ENCODE measurements around the gene ARHGAP1.

DNA sequence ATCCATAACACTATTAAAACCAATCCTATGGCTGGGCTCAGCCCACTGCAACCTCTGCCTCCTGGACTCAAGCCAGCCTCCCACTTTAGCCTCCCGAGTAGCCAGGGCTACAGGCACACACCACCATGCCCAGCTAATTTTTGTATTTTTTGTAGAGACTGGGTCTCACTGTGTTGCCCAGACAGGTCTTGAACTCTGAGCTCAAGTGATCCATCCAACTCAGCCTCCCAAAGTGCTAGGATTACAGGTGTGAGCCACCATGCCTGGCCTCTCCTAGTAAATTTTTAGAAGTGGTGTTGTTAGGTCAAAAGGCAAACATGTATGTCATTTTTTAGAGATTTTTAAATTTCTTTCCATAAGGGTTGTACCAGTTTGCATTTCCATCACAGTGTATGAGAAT is 32.8 kb upstream of the ARHGAP1 start:
- TF ChIP-seq, protein P1, sequence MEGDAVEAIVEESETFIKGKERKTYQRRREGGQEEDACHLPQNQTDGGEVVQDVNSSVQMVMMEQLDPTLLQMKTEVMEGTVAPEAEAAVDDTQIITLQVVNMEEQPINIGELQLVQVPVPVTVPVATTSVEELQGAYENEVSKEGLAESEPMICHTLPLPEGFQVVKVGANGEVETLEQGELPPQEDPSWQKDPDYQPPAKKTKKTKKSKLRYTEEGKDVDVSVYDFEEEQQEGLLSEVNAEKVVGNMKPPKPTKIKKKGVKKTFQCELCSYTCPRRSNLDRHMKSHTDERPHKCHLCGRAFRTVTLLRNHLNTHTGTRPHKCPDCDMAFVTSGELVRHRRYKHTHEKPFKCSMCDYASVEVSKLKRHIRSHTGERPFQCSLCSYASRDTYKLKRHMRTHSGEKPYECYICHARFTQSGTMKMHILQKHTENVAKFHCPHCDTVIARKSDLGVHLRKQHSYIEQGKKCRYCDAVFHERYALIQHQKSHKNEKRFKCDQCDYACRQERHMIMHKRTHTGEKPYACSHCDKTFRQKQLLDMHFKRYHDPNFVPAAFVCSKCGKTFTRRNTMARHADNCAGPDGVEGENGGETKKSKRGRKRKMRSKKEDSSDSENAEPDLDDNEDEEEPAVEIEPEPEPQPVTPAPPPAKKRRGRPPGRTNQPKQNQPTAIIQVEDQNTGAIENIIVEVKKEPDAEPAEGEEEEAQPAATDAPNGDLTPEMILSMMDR (IDR thresholded peaks at IDR 0.05; ENCODE audit: insufficient read depth, low read length) = no peak
- no peak for TF ChIP-seq GABPA (IDR thresholded peaks at IDR 0.05; ENCODE audit: low read depth)
- no peak for TF ChIP-seq SPI1 (IDR thresholded peaks at IDR 0.05; ENCODE audit: borderline replicate concordance, low read depth)
- no peak for TF ChIP-seq POLR2AphosphoS5 (IDR thresholded peaks at IDR 0.05; ENCODE audit: low read depth)
- TF ChIP-seq, protein P2, sequence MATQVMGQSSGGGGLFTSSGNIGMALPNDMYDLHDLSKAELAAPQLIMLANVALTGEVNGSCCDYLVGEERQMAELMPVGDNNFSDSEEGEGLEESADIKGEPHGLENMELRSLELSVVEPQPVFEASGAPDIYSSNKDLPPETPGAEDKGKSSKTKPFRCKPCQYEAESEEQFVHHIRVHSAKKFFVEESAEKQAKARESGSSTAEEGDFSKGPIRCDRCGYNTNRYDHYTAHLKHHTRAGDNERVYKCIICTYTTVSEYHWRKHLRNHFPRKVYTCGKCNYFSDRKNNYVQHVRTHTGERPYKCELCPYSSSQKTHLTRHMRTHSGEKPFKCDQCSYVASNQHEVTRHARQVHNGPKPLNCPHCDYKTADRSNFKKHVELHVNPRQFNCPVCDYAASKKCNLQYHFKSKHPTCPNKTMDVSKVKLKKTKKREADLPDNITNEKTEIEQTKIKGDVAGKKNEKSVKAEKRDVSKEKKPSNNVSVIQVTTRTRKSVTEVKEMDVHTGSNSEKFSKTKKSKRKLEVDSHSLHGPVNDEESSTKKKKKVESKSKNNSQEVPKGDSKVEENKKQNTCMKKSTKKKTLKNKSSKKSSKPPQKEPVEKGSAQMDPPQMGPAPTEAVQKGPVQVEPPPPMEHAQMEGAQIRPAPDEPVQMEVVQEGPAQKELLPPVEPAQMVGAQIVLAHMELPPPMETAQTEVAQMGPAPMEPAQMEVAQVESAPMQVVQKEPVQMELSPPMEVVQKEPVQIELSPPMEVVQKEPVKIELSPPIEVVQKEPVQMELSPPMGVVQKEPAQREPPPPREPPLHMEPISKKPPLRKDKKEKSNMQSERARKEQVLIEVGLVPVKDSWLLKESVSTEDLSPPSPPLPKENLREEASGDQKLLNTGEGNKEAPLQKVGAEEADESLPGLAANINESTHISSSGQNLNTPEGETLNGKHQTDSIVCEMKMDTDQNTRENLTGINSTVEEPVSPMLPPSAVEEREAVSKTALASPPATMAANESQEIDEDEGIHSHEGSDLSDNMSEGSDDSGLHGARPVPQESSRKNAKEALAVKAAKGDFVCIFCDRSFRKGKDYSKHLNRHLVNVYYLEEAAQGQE (IDR thresholded peaks at IDR 0.05; ENCODE audit: insufficient replicate concordance, low read depth) = no peak
